Sigmoid colon (tissue), 4 donors: Measurements from ENCODE around the gene P2RX2.

Source experiments
- CTCF ChIP-seq, 4 experiments: fragments of 450-650 bp in 3 of 4; fragments of 200-600 bp in 1 of 4; IDR thresholded peaks; one replicate each; pipeline ENCODE4 v1.5.1; 2016 to 2019; ENCODE audit warnings: antibody characterized with exemption in 4 of 4, mild to moderate bottlenecking in 3 of 4, moderate library complexity in 2 of 4
- EP300 ChIP-seq, 4 donors: sonication (generic); formaldehyde crosslinking; IDR thresholded peaks; one replicate each; pipeline ENCODE4 v1.6.1; 2017; ENCODE audit warnings: antibody characterized with exemption in 4 of 4
- POLR2A ChIP-seq, 2 donors: fragments of 450-650 bp; IDR thresholded peaks; one replicate each; pipeline ENCODE4 v1.6.1; 2016; ENCODE audit warnings: antibody characterized with exemption in 2 of 2, mild to moderate bottlenecking in 2 of 2, moderate library complexity in 2 of 2
- POLR2AphosphoS5 ChIP-seq, 4 donors: sonication (generic); formaldehyde crosslinking; IDR thresholded peaks; one replicate each; pipeline ENCODE4 v1.6.1; 2017; ENCODE audit warnings: antibody characterized with exemption in 4 of 4

GRCh38 chr12:132614861-132615578, 3.6 kb upstream of the P2RX2 start:
- TF ChIP-seq CTCF (IDR thresholded peaks at IDR 0.05), result peak; percentile 60 to 88 (median 84)
- no peak for TF ChIP-seq POLR2AphosphoS5 (IDR thresholded peaks at IDR 0.05)
- no peak for TF ChIP-seq POLR2A (IDR thresholded peaks at IDR 0.05)
- no peak for TF ChIP-seq EP300 (IDR thresholded peaks at IDR 0.05)
